ENCODE results near the gene NET1.
A peak's percentile ranks its signal among the peaks of the same experiment; 100 is the strongest.
"Not testable (repeated sequence)": the region's sequence is repeated elsewhere in the genome, so short reads cannot be mapped to it uniquely, and the experiment has no call there.

NET1 gene

GRCh38 chr10:5467207-5467535 lies 54.8 kb downstream of the NET1 start:
- peak; percentile 61 for DNase-seq

- DNase-seq, result no peak
These were observed 55.4 kb downstream of the NET1 start for GRCh38 chr10:5467634-5468255.

GRCh38 chr10:5468262-5469106 lies 56.1 kb downstream of the NET1 start:
- no peak for DNase-seq

- no peak for DNase-seq
These were observed 57.1 kb downstream of the NET1 start for GRCh38 chr10:5469353-5470061.

GRCh38 chr10:5470062-5470751 lies 57.9 kb downstream of the NET1 start:
- no peak for DNase-seq

GRCh38 chr10:5474642-5475041 lies 62.3 kb downstream of the NET1 start:
- DNase-seq, result not testable (repeated sequence)

GRCh38 chr10:5475088-5475487 lies 62.7 kb downstream of the NET1 start:
- not testable (repeated sequence) for DNase-seq

GRCh38 chr10:5475974-5476807 lies 63.8 kb downstream of the NET1 start:
- DNase-seq, result not testable (repeated sequence)

GRCh38 chr10:5476918-5477525 lies 64.7 kb downstream of the NET1 start:
- DNase-seq, result no peak

GRCh38 chr10:5477948-5478693 lies 65.8 kb downstream of the NET1 start:
- no peak for DNase-seq

- no peak for DNase-seq
These were observed 66.4 kb downstream of the NET1 start for GRCh38 chr10:5478694-5479305.

- no peak for DNase-seq
These were observed 67.3 kb downstream of the NET1 start for GRCh38 chr10:5479481-5480161.

- DNase-seq, result no peak
These were observed 68.0 kb downstream of the NET1 start for GRCh38 chr10:5480162-5480941.

GRCh38 chr10:5481121-5481520 lies 68.8 kb downstream of the NET1 start:
- DNase-seq, result no peak

- DNase-seq, result no peak
These were observed 69.7 kb downstream of the NET1 start for GRCh38 chr10:5482016-5482415.

GRCh38 chr10:5484205-5484604 lies 71.8 kb downstream of the NET1 start:
- no peak for DNase-seq

- no peak for DNase-seq
These were observed 72.9 kb downstream of the NET1 start for GRCh38 chr10:5485290-5485689.

GRCh38 chr10:5485948-5486852 lies 73.8 kb downstream of the NET1 start:
- no peak for DNase-seq

All from NCI-H2171 treated with DMSO at 0.1 percent for 48 hours (cell line).